Ovary (tissue), 9 donors: Measurements from ENCODE around the gene FBLN7. TPM values are rescaled to one million over a fixed set of nuclear protein-coding genes. Genes with fewer than 3 reads are reported as not detected.

Experiments
- DNase-seq, 5 donors: peaks; one replicate each; pipeline ENCODE4 v3.0.0-alpha.2; 2019 to 2020
- H3K27ac ChIP-seq, 2 donors: fragments of 200-600 bp; one replicate each; pipeline versions ENCODE4 v1.5.1 to v1.8.0; 2019 to 2022
- H3K27me3 ChIP-seq: fragments of 200-600 bp; one replicate; pipeline ENCODE4 v1.8.0; 2022
- H3K36me3 ChIP-seq: fragments of 200-600 bp; sonication (generic); one replicate; pipeline ENCODE4 v1.5.1; 2019
- H3K4me1 ChIP-seq: one replicate; pipeline ENCODE4 v1.8.1; 2013; ENCODE audit warnings: mild to moderate bottlenecking, moderate library complexity; ENCODE audit not compliant: insufficient read depth
- H3K4me3 ChIP-seq: fragments of 200-600 bp; sonication (generic); one replicate; pipeline ENCODE4 v1.5.1; 2017
- H3K9me3 ChIP-seq, 2 donors: fragments of 200-600 bp in 1 of 2; sonication (generic) in 1 of 2; one replicate each; pipeline versions ENCODE4 v1.5.1 to v1.8.1; 2013 to 2019; ENCODE audit warnings: mild to moderate bottlenecking in 1 of 2, moderate library complexity in 1 of 2
- EP300 ChIP-seq: sonication (generic); formaldehyde crosslinking; IDR thresholded peaks from one replicate; pipeline ENCODE4 v1.6.1; 2017; ENCODE audit warnings: antibody characterized with exemption
- POLR2A ChIP-seq: fragments of 450-650 bp; IDR thresholded peaks from one replicate; pipeline ENCODE4 v1.6.1; 2017; ENCODE audit warnings: antibody characterized with exemption, mild to moderate bottlenecking, moderate library complexity
- WGBS, 3 donors: extraction: QIAGEN DNeasy Blood & Tissue Kit in 1 of 3; methylation state at CpG; one replicate each; pipeline versions ENCODE4 v1.1.5 to v1.1.7; 2013 to 2017; 5-methylcytosine and 5-hydroxymethylcytosine counted together
- intact Hi-C, 4 donors: fragments of 100-400 bp; cut with DNase I; formaldehyde crosslinking; loops; one replicate each; pipeline versions ENCODE4 v1.11.0 to v1.15.1; 2022 to 2023
- polyA plus RNA-seq, 2 donors: library from polyadenylated mRNA; stranded (reverse); fragments of 200-250 nt in 1 of 2; fragments of 350-450 nt in 1 of 2; fragmentation: Illumina TruSeq in 1 of 2; extraction: RNeasy Lipid Tissue Mini Kit (QIAGEN cat#74804) in 1 of 2; gene quantifications; one replicate each; pipeline ENCODE4 v1.2.3, GENCODE V29; 2013 to 2014
- total RNA-seq, 7 donors: library from RNA; depleted of rRNA in 2 of 7; stranded (reverse); fragments of >200 nt in 2 of 7; fragmentation: NEBNext Ultra II Directional in 3 of 7; extraction: Animal tissue kit (Norgen Biotek cat#: 25700) in 3 of 7; gene quantifications; one replicate each; pipeline versions ENCODE4 v1.1.0 to v1.2.4, GENCODE V29; 2016 to 2023
- TF ChIP-seq, protein P1 (sequence below), 3 donors: fragments of 450-650 bp in 2 of 3; fragments of 200-600 bp in 1 of 3; IDR thresholded peaks; one replicate each; pipeline versions ENCODE4 v1.5.1 to v1.8.0; 2016 to 2022; ENCODE audit warnings: antibody characterized with exemption in 3 of 3, mild to moderate bottlenecking in 1 of 3
- donor health status: DM: no; HTN: no; CAD: no; lungs with moderate emphysema.
- donor health status: DM: no; HTN: no; CAD: no.
- donor health status: Bipolar disorder and iron deficiency.
- donor health status: DM: yes; HTN: yes; CAD: no.
- donor health status: DM: no; HTN: no; CAD: no.
- donor health status: DM: yes; HTN: yes; CAD: no.

The FBLN7 gene
- total and polyA plus RNA-seq, 9 donors = 0.18 to 5.0 (median 1.3) TPM

- Histone ChIP-seq H3K36me3 (no peaks in the 10 kb centered on the region), H3K27me3 (no peaks in the 10 kb centered on the region), H3K9me3 (peaks cover 0 to 8% of the 10 kb centered on the region in 2 donors), H3K4me3 (no peak overlapping the region), H3K27ac (no peak overlapping the region), H3K4me1 (no peaks in the 10 kb centered on the region)
- DNase-seq = no peak
- 11 to 38% (median 22%) methylated on average over 30 of the region's 30 CpGs for WGBS, 3 donors
- intact Hi-C loops = no loop called here
- no peak for TF ChIP-seq POLR2A
- TF ChIP-seq, protein P1, sequence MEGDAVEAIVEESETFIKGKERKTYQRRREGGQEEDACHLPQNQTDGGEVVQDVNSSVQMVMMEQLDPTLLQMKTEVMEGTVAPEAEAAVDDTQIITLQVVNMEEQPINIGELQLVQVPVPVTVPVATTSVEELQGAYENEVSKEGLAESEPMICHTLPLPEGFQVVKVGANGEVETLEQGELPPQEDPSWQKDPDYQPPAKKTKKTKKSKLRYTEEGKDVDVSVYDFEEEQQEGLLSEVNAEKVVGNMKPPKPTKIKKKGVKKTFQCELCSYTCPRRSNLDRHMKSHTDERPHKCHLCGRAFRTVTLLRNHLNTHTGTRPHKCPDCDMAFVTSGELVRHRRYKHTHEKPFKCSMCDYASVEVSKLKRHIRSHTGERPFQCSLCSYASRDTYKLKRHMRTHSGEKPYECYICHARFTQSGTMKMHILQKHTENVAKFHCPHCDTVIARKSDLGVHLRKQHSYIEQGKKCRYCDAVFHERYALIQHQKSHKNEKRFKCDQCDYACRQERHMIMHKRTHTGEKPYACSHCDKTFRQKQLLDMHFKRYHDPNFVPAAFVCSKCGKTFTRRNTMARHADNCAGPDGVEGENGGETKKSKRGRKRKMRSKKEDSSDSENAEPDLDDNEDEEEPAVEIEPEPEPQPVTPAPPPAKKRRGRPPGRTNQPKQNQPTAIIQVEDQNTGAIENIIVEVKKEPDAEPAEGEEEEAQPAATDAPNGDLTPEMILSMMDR (IDR thresholded peaks at IDR 0.05) = no peak
- TF ChIP-seq EP300 = no peak
Observed at GRCh38 chr2:112140205-112140802, 2.1 kb downstream of the FBLN7 start.

DNA sequence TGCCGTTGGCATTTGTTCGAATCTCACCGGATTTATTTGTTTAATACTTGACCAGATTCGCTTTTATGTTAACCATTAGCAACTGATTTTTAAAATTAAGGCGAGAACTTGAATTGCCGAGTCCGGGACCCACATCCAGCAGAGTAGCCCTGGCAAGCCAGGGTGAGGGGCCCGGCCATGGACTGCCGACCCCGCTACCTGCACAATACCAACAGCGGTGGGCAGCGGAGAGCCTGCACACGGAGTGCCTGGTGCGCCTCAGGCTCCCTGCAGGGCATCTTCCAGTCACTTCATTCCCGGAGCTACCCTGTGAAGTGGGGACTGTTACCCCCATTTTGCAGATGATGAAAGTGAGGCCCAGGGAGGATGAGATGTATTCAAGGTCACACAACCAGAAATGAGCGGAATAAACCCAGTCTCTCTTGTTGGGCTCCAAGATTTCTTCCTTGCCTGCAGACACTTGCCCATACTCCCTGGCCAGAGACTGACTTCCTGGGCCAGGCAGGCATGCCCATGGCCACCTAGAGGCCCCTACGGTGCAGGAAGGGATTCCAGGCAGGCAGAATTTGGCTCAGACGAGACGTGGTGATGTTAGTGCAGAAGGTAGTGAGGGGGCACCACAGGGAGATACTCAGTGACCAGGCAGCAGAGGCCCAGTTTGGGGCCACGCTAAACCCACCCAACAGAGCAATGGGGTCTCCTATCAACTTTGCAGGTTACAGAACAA lies 2.9 kb downstream of the FBLN7 start:
- TF ChIP-seq POLR2A (no peak), EP300 (no peak)
- TF ChIP-seq, protein P1 (IDR thresholded peaks at IDR 0.05) = no peak
- 81 to 87% (median 86%) methylated on average over 20 of the region's 20 CpGs for WGBS, 3 donors
- peaks cover 0 to 8% of the 10 kb centered on the region in 2 donors for H3K9me3 ChIP-seq
- H3K27ac ChIP-seq = no peak overlapping the region
- no peak for DNase-seq
- H3K4me1 ChIP-seq = no peaks in the 10 kb centered on the region
- no peak overlapping the region for H3K4me3 ChIP-seq
- no peaks in the 10 kb centered on the region for H3K36me3 ChIP-seq
- H3K27me3 ChIP-seq = no peaks in the 10 kb centered on the region
- intact Hi-C loops = no loop called here

DNA sequence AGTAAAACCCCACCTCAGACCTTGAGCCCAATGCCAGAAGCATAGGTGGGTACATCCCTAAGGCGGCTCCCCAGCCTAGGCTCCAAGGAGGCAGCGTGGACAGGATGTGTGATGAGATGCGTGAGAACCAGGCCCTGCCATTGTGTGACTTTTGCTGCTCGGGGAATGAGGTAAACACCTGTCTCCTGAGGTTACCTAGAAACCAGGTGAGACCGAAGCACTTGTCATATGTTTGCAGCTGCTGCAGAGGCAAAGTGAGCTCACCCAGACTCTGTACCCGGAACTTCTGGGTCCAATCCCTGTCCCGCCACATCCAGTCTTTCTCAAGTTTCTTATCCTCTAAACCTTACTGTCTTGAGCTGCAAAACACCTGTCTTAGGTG lies 3.4 kb downstream of the FBLN7 start:
- DNase-seq = no peak
- intact Hi-C loops = no loop called here
- 80 to 94% (median 81%) methylated on average over 7 of the region's 7 CpGs for WGBS, 3 donors

DNA sequence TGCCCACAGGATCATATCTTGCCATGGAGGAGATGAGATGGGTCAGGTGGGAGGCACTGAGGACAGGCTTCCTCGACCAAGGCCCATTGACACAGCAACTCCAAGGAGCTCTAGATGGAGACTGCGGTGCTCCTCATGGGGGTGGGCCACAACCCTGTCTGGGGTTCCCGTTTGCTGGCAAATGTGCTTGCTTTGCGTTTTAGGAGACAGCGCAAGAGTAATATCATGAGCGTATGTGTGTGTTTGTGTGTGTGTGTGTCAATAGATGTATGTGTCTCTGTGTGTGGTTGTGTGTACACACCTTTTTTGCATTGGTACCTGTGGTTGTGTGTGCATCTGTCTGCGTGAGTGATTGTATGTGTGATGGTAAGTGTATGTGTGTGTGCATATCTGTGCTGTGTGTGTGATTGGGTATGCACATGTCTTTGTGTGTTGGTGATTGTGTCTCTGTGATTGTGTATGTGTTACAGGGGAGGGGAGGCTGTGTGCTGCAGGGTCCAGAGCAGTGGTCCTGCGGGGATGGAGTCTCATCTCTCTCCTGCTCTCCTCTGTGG lies 4.4 kb downstream of the FBLN7 start:
- no peak for DNase-seq
- Histone ChIP-seq H3K27me3 (no peaks in the 10 kb centered on the region), H3K4me3 (no peak overlapping the region), H3K27ac (no peak overlapping the region), H3K9me3 (peaks cover 0 to 5% of the 10 kb centered on the region in 2 donors), H3K36me3 (no peaks in the 10 kb centered on the region), H3K4me1 (no peaks in the 10 kb centered on the region)
- WGBS, 3 donors = 86 to 91% (median 88%) methylated on average over 8 of the region's 8 CpGs
- TF ChIP-seq EP300 = no peak
- TF ChIP-seq, protein P1 (IDR thresholded peaks at IDR 0.05) = no peak
- no peak for TF ChIP-seq POLR2A
- intact Hi-C loops = no loop called here

More for the DNA sequence above, 3.4 kb downstream of the FBLN7 start:
- Histone ChIP-seq H3K9me3 (peaks cover 0 to 8% of the 10 kb centered on the region in 2 donors), H3K4me1 (no peaks in the 10 kb centered on the region), H3K27ac (no peak overlapping the region), H3K36me3 (no peaks in the 10 kb centered on the region), H3K4me3 (no peak overlapping the region), H3K27me3 (no peaks in the 10 kb centered on the region)
- no peak for TF ChIP-seq POLR2A
- TF ChIP-seq EP300 = no peak
- TF ChIP-seq, protein P1 (IDR thresholded peaks at IDR 0.05) = no peak
